ENCODE measurements around the gene ZNF197. TPM values are rescaled to one million over a fixed set of nuclear protein-coding genes. Genes with fewer than 3 reads are reported as not detected.

The ZNF197 gene
- total and polyA plus RNA-seq, 2 donors (not counting 1 experiment from before 2014, with no cell fraction given), result 4.4 to 16.9 TPM

- no peaks in the 10 kb centered on the region for H3K4me1 ChIP-seq (ENCODE audit: control insufficient read depth in 2 of 2, insufficient read depth in 2 of 2, low read length in 2 of 2)
- CTCF ChIA-PET, result no interaction called here
- no peak overlapping the region for H3K27ac Mint-ChIP-seq
- H3K4me3 ChIP-seq (ENCODE audit: control extremely low read depth in 1 of 5, extremely low read depth in 1 of 5, insufficient read depth in 1 of 5, low read depth in 2 of 5, low read length in 4 of 5), result no peak overlapping the region
- POLR2A ChIA-PET, result no interaction called here
- ATAC-seq (ENCODE audit: low read depth) (no peak), DNase-seq (no peak)
- H3K27me3 ChIP-seq (replicated peaks in 1 of 4; ENCODE audit: control extremely low read depth in 1 of 4, control insufficient read depth in 3 of 4, insufficient read depth in 4 of 4, low read length in 3 of 4), result no peaks in the 10 kb centered on the region
- no peaks in the 10 kb centered on the region for H4K20me1 ChIP-seq (ENCODE audit: control insufficient read depth, insufficient read depth, low read length, poor library complexity, severe bottlenecking)
- TF ChIP-seq, protein P1, sequence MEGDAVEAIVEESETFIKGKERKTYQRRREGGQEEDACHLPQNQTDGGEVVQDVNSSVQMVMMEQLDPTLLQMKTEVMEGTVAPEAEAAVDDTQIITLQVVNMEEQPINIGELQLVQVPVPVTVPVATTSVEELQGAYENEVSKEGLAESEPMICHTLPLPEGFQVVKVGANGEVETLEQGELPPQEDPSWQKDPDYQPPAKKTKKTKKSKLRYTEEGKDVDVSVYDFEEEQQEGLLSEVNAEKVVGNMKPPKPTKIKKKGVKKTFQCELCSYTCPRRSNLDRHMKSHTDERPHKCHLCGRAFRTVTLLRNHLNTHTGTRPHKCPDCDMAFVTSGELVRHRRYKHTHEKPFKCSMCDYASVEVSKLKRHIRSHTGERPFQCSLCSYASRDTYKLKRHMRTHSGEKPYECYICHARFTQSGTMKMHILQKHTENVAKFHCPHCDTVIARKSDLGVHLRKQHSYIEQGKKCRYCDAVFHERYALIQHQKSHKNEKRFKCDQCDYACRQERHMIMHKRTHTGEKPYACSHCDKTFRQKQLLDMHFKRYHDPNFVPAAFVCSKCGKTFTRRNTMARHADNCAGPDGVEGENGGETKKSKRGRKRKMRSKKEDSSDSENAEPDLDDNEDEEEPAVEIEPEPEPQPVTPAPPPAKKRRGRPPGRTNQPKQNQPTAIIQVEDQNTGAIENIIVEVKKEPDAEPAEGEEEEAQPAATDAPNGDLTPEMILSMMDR (IDR thresholded peaks at IDR 0.05), result no peak
- TF ChIP-seq EZH2 (IDR thresholded peaks at IDR 0.05; ENCODE audit: borderline replicate concordance, insufficient read depth, low read depth, low read length, poor library complexity, severe bottlenecking), result no peak
- H3K4me3 Mint-ChIP-seq, result no peak overlapping the region
- no peaks in the 10 kb centered on the region for H3K27me3 Mint-ChIP-seq
- peaks cover 7% of the 10 kb centered on the region for H3K9me3 Mint-ChIP-seq (ENCODE audit: insufficient read depth)
- H3K4me1 Mint-ChIP-seq, result no peaks in the 10 kb centered on the region
- peaks cover 1 to 3% of the 10 kb centered on the region in 2 experiments for H3K36me3 ChIP-seq (replicated peaks in 1 of 2; ENCODE audit: control extremely low read depth in 1 of 2, control insufficient read depth in 1 of 2, extremely low read depth in 1 of 2, insufficient read depth in 2 of 2, low read length in 1 of 2)
- H2AFZ ChIP-seq (ENCODE audit: insufficient read depth, low read depth, low read length, poor library complexity, severe bottlenecking), result no peak overlapping the region
- no CpG with 5 or more reads among the region's 3 CpGs for WGBS (ENCODE audit: insufficient coverage)
- no peaks in the 10 kb centered on the region for H3K9me3 ChIP-seq (ENCODE audit: control extremely low read depth in 1 of 3, control insufficient read depth in 2 of 3, insufficient read depth in 1 of 3, low read length in 2 of 3)
- no peak overlapping the region for H3K27ac ChIP-seq (ENCODE audit: low read length in 2 of 2)
- H3K79me2 ChIP-seq (ENCODE audit: control insufficient read depth, insufficient read depth, low read length), result no peaks in the 10 kb centered on the region
- intact Hi-C loops (cut with micrococcal nuclease), result no loop called here
- H3K4me2 ChIP-seq (replicated peaks; ENCODE audit: low read depth, low read length, poor library complexity, severe bottlenecking), result no peak overlapping the region
- H3K9ac ChIP-seq (ENCODE audit: low read length), result no peak overlapping the region
Observed at GRCh38 chr3:44665173-44665572, 40.3 kb downstream of the ZNF197 start.

DNA sequence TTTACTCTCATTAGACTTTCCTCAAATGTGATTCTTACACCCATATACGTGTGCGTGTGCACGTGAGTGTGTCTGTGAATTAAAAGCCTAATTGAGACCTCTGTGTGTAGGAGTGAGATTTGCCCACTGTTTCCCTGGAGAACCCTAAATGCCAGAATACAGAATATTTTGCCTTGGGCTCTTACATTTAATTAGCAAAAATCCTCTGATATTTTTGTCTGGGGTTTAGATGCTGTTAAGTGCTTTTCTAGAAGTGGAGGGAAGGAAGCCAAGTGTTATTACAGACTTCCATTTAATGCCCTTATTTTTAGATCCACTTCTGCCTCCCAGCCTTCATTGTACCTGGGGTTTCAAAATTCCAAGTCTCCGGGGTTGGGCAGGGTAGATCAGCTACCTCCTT is 41.5 kb downstream of the ZNF197 start:
- no peak for DNase-seq
- ChIA-PET CTCF (no interaction called here), POLR2A (no interaction called here)
- intact Hi-C loops (cut with micrococcal nuclease), result no loop called here
- no peak for ATAC-seq (ENCODE audit: low read depth)
- H3K4me2 ChIP-seq (replicated peaks; ENCODE audit: low read depth, low read length, poor library complexity, severe bottlenecking), result no peak overlapping the region
- H3K4me1 ChIP-seq (ENCODE audit: control insufficient read depth in 2 of 2, insufficient read depth in 2 of 2, low read length in 2 of 2), result no peaks in the 10 kb centered on the region
- no peak overlapping the region for H3K9ac ChIP-seq (ENCODE audit: low read length)
- H2AFZ ChIP-seq (ENCODE audit: insufficient read depth, low read depth, low read length, poor library complexity, severe bottlenecking), result no peak overlapping the region
- no peaks in the 10 kb centered on the region for H3K9me3 ChIP-seq (ENCODE audit: control extremely low read depth in 1 of 3, control insufficient read depth in 2 of 3, insufficient read depth in 1 of 3, low read length in 2 of 3)
- Mint-ChIP-seq H3K4me3 (no peak overlapping the region), H3K27me3 (no peaks in the 10 kb centered on the region), H3K27ac (no peak overlapping the region), H3K9me3 (ENCODE audit: insufficient read depth) (peaks cover 7% of the 10 kb centered on the region), H3K4me1 (no peaks in the 10 kb centered on the region)
- H3K27me3 ChIP-seq (replicated peaks in 1 of 4; ENCODE audit: control extremely low read depth in 1 of 4, control insufficient read depth in 3 of 4, insufficient read depth in 4 of 4, low read length in 3 of 4), result no peaks in the 10 kb centered on the region
- H3K79me2 ChIP-seq (ENCODE audit: control insufficient read depth, insufficient read depth, low read length), result no peaks in the 10 kb centered on the region
- no peak overlapping the region for H3K27ac ChIP-seq (ENCODE audit: low read length in 2 of 2)
- peaks cover 0 to under 1% of the 10 kb centered on the region in 2 experiments for H3K36me3 ChIP-seq (replicated peaks in 1 of 2; ENCODE audit: control extremely low read depth in 1 of 2, control insufficient read depth in 1 of 2, extremely low read depth in 1 of 2, insufficient read depth in 2 of 2, low read length in 1 of 2)
- 100% methylated on average over 1 of the region's 4 CpGs for WGBS (ENCODE audit: insufficient coverage)
- no peaks in the 10 kb centered on the region for H4K20me1 ChIP-seq (ENCODE audit: control insufficient read depth, insufficient read depth, low read length, poor library complexity, severe bottlenecking)
- no peak overlapping the region for H3K4me3 ChIP-seq (ENCODE audit: control extremely low read depth in 1 of 5, extremely low read depth in 1 of 5, insufficient read depth in 1 of 5, low read depth in 2 of 5, low read length in 4 of 5)
- TF ChIP-seq, protein P1 (IDR thresholded peaks at IDR 0.05), result no peak
- TF ChIP-seq EZH2 (IDR thresholded peaks at IDR 0.05; ENCODE audit: borderline replicate concordance, insufficient read depth, low read depth, low read length, poor library complexity, severe bottlenecking), result no peak
